Nephron (organoid): ENCODE data around the gene SHKBP1.

ENCODE experiments used
- H3K27ac Mint-ChIP-seq, 3 experiments: 2 replicates each; pipeline ENCODE4 v1.8.0; 2020; ENCODE audit warnings: mixed read lengths in 3 of 3, mild to moderate bottlenecking in 2 of 3, moderate library complexity in 1 of 3
- H3K27me3 Mint-ChIP-seq: 2 replicates; pipeline ENCODE4 v1.8.0; 2021; ENCODE audit warnings: low read depth, mild to moderate bottlenecking, moderate library complexity, mixed read lengths
- H3K36me3 Mint-ChIP-seq: 2 replicates; pipeline ENCODE4 v1.8.0; 2020; ENCODE audit warnings: low read depth, mixed read lengths
- H3K4me1 Mint-ChIP-seq: 2 replicates; pipeline ENCODE4 v1.8.0; 2020; ENCODE audit warnings: mixed read lengths
- H3K4me3 Mint-ChIP-seq, 3 experiments: 2 replicates each; pipeline ENCODE4 v1.8.0; 2020; ENCODE audit warnings: mild to moderate bottlenecking in 3 of 3, mixed read lengths in 3 of 3, moderate library complexity in 2 of 3
- H3K9me3 Mint-ChIP-seq: 2 replicates; pipeline ENCODE4 v1.8.0; 2020; ENCODE audit warnings: mixed read lengths
- CTCF ChIP-seq, 3 experiments: fragments of 200-600 bp; sonication (generic); IDR thresholded peaks; one replicate each; pipeline ENCODE4 v1.5.0; 2021; ENCODE audit warnings: antibody characterized with exemption in 3 of 3; ENCODE audit not compliant: unreplicated experiment in 3 of 3

SHKBP1 gene

GRCh38 chr19:40581531-40581930 is 4.9 kb downstream of the SHKBP1 start:
- Mint-ChIP-seq H3K9me3 (no peaks in the 10 kb centered on the region), H3K27me3 (no peaks in the 10 kb centered on the region), H3K27ac (no peak overlapping the region), H3K4me1 (peaks cover 5% of the 10 kb centered on the region), H3K4me3 (no peak overlapping the region), H3K36me3 (peaks cover 37% of the 10 kb centered on the region)
- TF ChIP-seq CTCF (IDR thresholded peaks at IDR 0.05; ENCODE audit: unreplicated experiment in 3 of 3): no peak

DNA sequence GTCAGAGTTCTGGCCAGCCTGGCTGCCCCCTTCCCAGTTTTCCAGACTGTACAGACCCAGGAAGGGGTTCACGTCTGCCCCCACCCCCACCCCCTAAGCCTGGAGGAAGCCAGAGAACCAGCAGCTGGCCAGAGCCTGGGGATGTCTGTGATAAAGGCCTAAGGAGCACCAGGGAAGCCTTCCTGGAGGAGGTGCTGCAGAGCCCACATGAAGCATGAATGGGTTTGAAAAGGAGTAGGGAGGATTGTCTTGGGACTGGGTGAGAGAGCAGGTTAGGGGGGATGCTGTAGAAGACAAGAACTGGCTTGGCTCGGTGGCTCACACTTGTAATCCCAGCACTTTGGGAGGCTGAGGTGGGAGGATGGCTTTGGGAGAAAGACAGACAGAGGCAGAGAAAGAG is 5.8 kb downstream of the SHKBP1 start:
- Mint-ChIP-seq H3K4me1 (peaks cover 5% of the 10 kb centered on the region), H3K9me3 (no peaks in the 10 kb centered on the region), H3K27ac (peak overlapping the region in 1 of 3 experiments; percentile 35), H3K4me3 (no peak overlapping the region), H3K36me3 (peaks cover 43% of the 10 kb centered on the region), H3K27me3 (no peaks in the 10 kb centered on the region)
- TF ChIP-seq CTCF (IDR thresholded peaks at IDR 0.05; ENCODE audit: unreplicated experiment in 3 of 3): no peak

DNA sequence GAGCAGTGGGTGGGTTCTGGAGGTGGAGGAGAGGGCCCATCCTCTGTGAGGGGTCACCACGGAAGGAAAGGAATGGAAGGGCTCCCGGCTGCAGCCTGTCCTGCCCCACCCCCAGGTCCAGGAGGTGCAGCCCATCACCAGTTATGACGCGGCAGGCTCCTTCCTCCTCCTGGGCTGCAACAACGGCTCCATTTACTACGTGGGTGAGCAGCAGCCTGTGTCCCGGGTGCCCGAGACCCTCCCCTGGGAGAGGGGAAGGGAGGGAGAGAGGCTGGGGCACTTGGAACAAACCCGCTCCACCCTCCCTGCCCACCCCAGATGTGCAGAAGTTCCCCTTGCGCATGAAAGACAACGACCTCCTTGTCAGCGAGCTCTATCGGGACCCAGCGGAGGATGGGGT is 6.6 kb downstream of the SHKBP1 start:
- H3K27ac Mint-ChIP-seq: no peak overlapping the region
- no peaks in the 10 kb centered on the region for H3K9me3 Mint-ChIP-seq
- no peak overlapping the region for H3K4me3 Mint-ChIP-seq
- TF ChIP-seq CTCF (IDR thresholded peaks at IDR 0.05; ENCODE audit: unreplicated experiment in 3 of 3): no peak
- peaks cover 49% of the 10 kb centered on the region for H3K36me3 Mint-ChIP-seq
- H3K27me3 Mint-ChIP-seq: peaks cover 4% of the 10 kb centered on the region
- H3K4me1 Mint-ChIP-seq: no peaks in the 10 kb centered on the region

GRCh38 chr19:40584007-40584406 is 7.3 kb downstream of the SHKBP1 start:
- H3K27ac Mint-ChIP-seq: no peak overlapping the region
- peaks cover 4% of the 10 kb centered on the region for H3K27me3 Mint-ChIP-seq
- peak in 2 of 3 experiments; percentile 8 to 16 for TF ChIP-seq CTCF (IDR thresholded peaks at IDR 0.05; ENCODE audit: unreplicated experiment in 3 of 3)
- no peak overlapping the region for H3K4me3 Mint-ChIP-seq
- H3K36me3 Mint-ChIP-seq: peaks cover 49% of the 10 kb centered on the region
- no peaks in the 10 kb centered on the region for H3K9me3 Mint-ChIP-seq
- H3K4me1 Mint-ChIP-seq: no peaks in the 10 kb centered on the region

DNA sequence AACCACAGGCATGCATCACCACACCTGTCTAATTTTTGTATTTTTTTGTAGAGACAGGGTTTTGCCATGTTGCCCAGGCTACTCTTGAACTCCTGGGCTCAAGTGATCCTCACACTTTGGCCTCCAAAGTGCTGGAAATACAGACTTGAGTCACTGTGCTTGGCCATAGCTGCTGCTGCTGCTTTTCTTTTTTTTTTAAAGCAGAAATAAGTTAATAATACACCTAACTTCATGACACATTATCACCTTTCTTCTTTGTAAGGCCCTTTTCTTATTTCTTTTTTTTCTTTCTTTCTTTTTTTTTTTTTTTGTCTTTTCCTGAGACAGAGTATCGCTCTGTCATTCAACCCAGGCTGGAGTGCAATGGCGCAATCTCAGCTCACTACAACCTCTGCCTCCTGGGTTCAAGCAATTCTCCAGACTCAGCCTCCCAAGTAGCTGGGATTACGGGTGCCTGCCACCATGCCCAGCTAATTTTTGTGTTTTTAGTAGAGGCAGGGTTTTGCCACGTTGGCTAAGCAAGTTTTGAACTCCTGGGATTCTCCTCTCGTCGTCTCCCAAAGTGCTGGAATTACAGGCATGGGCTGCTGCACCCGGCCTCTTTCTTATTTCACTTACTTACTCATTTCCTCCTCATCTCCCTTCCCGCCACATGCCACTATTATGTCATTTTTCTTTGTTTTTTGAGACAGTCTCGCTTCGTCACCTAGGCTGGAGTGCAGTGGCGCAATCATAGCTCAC is 8.7 kb downstream of the SHKBP1 start:
- Mint-ChIP-seq H3K36me3 (peaks cover 51% of the 10 kb centered on the region), H3K4me1 (no peaks in the 10 kb centered on the region), H3K27me3 (peaks cover 4% of the 10 kb centered on the region), H3K27ac (no peak overlapping the region), H3K4me3 (no peak overlapping the region), H3K9me3 (no peaks in the 10 kb centered on the region)
- TF ChIP-seq CTCF (IDR thresholded peaks at IDR 0.05; ENCODE audit: unreplicated experiment in 3 of 3): no peak

DNA sequence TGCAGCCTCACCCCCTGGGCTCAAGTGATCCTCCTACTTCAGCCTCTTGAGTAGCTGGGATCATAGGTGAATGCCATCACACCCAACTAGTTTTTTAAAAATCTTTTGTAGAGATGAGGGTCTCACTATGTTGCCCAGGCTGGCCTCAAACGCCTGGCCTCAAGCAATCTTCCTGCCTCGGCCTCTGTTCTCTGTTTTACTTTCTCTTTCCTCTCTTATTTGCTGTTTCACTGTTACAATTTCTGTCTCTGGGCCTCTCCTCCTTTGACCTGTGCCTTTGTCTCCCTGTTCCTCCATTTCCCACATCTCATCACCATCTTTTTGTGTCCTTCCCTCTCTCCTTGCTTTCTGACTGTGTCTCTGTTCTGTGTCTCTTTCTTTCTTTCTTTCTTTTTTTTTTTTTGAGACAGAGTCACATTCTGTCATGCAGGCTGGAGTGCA is 9.3 kb downstream of the SHKBP1 start:
- peaks cover 48% of the 10 kb centered on the region for H3K36me3 Mint-ChIP-seq
- TF ChIP-seq CTCF (IDR thresholded peaks at IDR 0.05; ENCODE audit: unreplicated experiment in 3 of 3): no peak
- no peak overlapping the region for H3K4me3 Mint-ChIP-seq
- H3K4me1 Mint-ChIP-seq: no peaks in the 10 kb centered on the region
- H3K9me3 Mint-ChIP-seq: no peaks in the 10 kb centered on the region
- peaks cover 4% of the 10 kb centered on the region for H3K27me3 Mint-ChIP-seq
- no peak overlapping the region for H3K27ac Mint-ChIP-seq
